ENCODE data around the gene RNF212. TPM values are rescaled to one million over a fixed set of nuclear protein-coding genes. Genes with fewer than 3 reads are reported as not detected.
"Not testable (repeated sequence)": the region's sequence is repeated elsewhere in the genome, so short reads cannot be mapped to it uniquely, and the experiment has no call there.

The RNF212 gene
- total and polyA plus RNA-seq, 2 donors = 4.0 to 4.2 TPM

GRCh38 chr4:1133033-1133432 is 19.7 kb upstream of the RNF212 start:
- DNase-seq (ENCODE audit: extremely low spot score) = no peak
- H3K4me3 ChIP-seq (ENCODE audit: low read depth, low read length) = no peak overlapping the region
- no peaks in the 10 kb centered on the region for H3K4me1 ChIP-seq (ENCODE audit: insufficient read depth)
- no peaks in the 10 kb centered on the region for H3K36me3 ChIP-seq (ENCODE audit: insufficient read depth)
- 54% methylated on average over 8 of the region's 8 CpGs for WGBS
- no peak overlapping the region for H3K27ac ChIP-seq (ENCODE audit: low read depth)

GRCh38 chr4:1130316-1131186 is 17.2 kb upstream of the RNF212 start:
- DNase-seq (ENCODE audit: extremely low spot score) = peak; percentile 49
- 20% methylated on average over 13 of the region's 13 CpGs for WGBS
- no peak overlapping the region for H3K27ac ChIP-seq (ENCODE audit: low read depth)
- no peak overlapping the region for H3K4me3 ChIP-seq (ENCODE audit: low read depth, low read length)
- no peaks in the 10 kb centered on the region for H3K36me3 ChIP-seq (ENCODE audit: insufficient read depth)
- no peaks in the 10 kb centered on the region for H3K4me1 ChIP-seq (ENCODE audit: insufficient read depth)

GRCh38 chr4:1126506-1126905 is 13.1 kb upstream of the RNF212 start:
- Histone ChIP-seq H3K4me1 (ENCODE audit: insufficient read depth) (no peaks in the 10 kb centered on the region), H3K27ac (ENCODE audit: low read depth) (no peak overlapping the region), H3K4me3 (ENCODE audit: low read depth, low read length) (no peak overlapping the region), H3K36me3 (ENCODE audit: insufficient read depth) (no peaks in the 10 kb centered on the region)
- WGBS = 21% methylated on average over 1 of the region's 1 CpG
- no peak for DNase-seq (ENCODE audit: extremely low spot score)

GRCh38 chr4:1125466-1125865 is 12.1 kb upstream of the RNF212 start:
- H3K4me1 ChIP-seq (ENCODE audit: insufficient read depth); H3K4me3 ChIP-seq (ENCODE audit: low read depth, low read length); H3K27ac ChIP-seq (ENCODE audit: low read depth); DNase-seq (ENCODE audit: extremely low spot score); H3K36me3 ChIP-seq (ENCODE audit: insufficient read depth): not testable (repeated sequence)
- WGBS = 94% methylated on average over 4 of the region's 4 CpGs

- Histone ChIP-seq H3K4me1 (ENCODE audit: insufficient read depth) (no peaks in the 10 kb centered on the region), H3K4me3 (ENCODE audit: low read depth, low read length) (no peak overlapping the region), H3K36me3 (ENCODE audit: insufficient read depth) (no peaks in the 10 kb centered on the region), H3K27ac (ENCODE audit: low read depth) (no peak overlapping the region)
- WGBS = 80% methylated on average over 4 of the region's 4 CpGs
- DNase-seq (ENCODE audit: extremely low spot score) = no peak
Measured at GRCh38 chr4:1124818-1125217, 11.5 kb upstream of the RNF212 start.

- Histone ChIP-seq H3K36me3 (ENCODE audit: insufficient read depth) (no peaks in the 10 kb centered on the region), H3K4me3 (ENCODE audit: low read depth, low read length) (no peak overlapping the region), H3K27ac (ENCODE audit: low read depth) (no peak overlapping the region), H3K4me1 (ENCODE audit: insufficient read depth) (no peaks in the 10 kb centered on the region)
- no peak for DNase-seq (ENCODE audit: extremely low spot score)
- WGBS = 87% methylated on average over 3 of the region's 3 CpGs
Measured at GRCh38 chr4:1122505-1122904, 9.1 kb upstream of the RNF212 start.

GRCh38 chr4:1116838-1117237 is 3.5 kb upstream of the RNF212 start:
- 59% methylated on average over 1 of the region's 1 CpG for WGBS

GRCh38 chr4:1115528-1116293 is 2.3 kb upstream of the RNF212 start:
- Histone ChIP-seq H3K36me3 (ENCODE audit: insufficient read depth) (no peaks in the 10 kb centered on the region), H3K4me3 (ENCODE audit: low read depth, low read length) (no peak overlapping the region), H3K27ac (ENCODE audit: low read depth) (no peak overlapping the region), H3K4me1 (ENCODE audit: insufficient read depth) (no peaks in the 10 kb centered on the region)
- DNase-seq (ENCODE audit: extremely low spot score) = no peak
- WGBS = 81% methylated on average over 8 of the region's 8 CpGs

More at GRCh38 chr4:1116838-1117237, 3.5 kb upstream of the RNF212 start:
- Histone ChIP-seq H3K4me3 (ENCODE audit: low read depth, low read length) (no peak overlapping the region), H3K36me3 (ENCODE audit: insufficient read depth) (no peaks in the 10 kb centered on the region), H3K4me1 (ENCODE audit: insufficient read depth) (no peaks in the 10 kb centered on the region), H3K27ac (ENCODE audit: low read depth) (no peak overlapping the region)
- no peak for DNase-seq (ENCODE audit: extremely low spot score)

- Histone ChIP-seq H3K27ac (ENCODE audit: low read depth) (no peak overlapping the region), H3K36me3 (ENCODE audit: insufficient read depth) (no peaks in the 10 kb centered on the region), H3K4me1 (ENCODE audit: insufficient read depth) (no peaks in the 10 kb centered on the region), H3K4me3 (ENCODE audit: low read depth, low read length) (no peak overlapping the region)
- 79% methylated on average over 24 of the region's 24 CpGs for WGBS
- DNase-seq (ENCODE audit: extremely low spot score) = no peak
Measured at GRCh38 chr4:1112821-1113182, 562 bp downstream of the RNF212 start.

GRCh38 chr4:1112174-1112820 is 1.1 kb downstream of the RNF212 start:
- 69% methylated on average over 27 of the region's 27 CpGs for WGBS
- H3K36me3 ChIP-seq (ENCODE audit: insufficient read depth) = no peaks in the 10 kb centered on the region

GRCh38 chr4:1111259-1111809 is 2.0 kb downstream of the RNF212 start:
- no peak for DNase-seq (ENCODE audit: extremely low spot score)
- no peaks in the 10 kb centered on the region for H3K4me1 ChIP-seq (ENCODE audit: insufficient read depth)
- H3K4me3 ChIP-seq (ENCODE audit: low read depth, low read length) = no peak overlapping the region
- 61% methylated on average over 8 of the region's 8 CpGs for WGBS
- no peak overlapping the region for H3K27ac ChIP-seq (ENCODE audit: low read depth)
- no peaks in the 10 kb centered on the region for H3K36me3 ChIP-seq (ENCODE audit: insufficient read depth)

More at GRCh38 chr4:1112174-1112820, 1.1 kb downstream of the RNF212 start:
- H3K4me3 ChIP-seq (ENCODE audit: low read depth, low read length) = no peak overlapping the region
- H3K4me1 ChIP-seq (ENCODE audit: insufficient read depth) = no peaks in the 10 kb centered on the region
- no peak for DNase-seq (ENCODE audit: extremely low spot score)
- H3K27ac ChIP-seq (ENCODE audit: low read depth) = no peak overlapping the region

GRCh38 chr4:1109898-1110506 is 3.4 kb downstream of the RNF212 start:
- Histone ChIP-seq H3K4me1 (ENCODE audit: insufficient read depth) (no peaks in the 10 kb centered on the region), H3K27ac (ENCODE audit: low read depth) (no peak overlapping the region), H3K36me3 (ENCODE audit: insufficient read depth) (no peaks in the 10 kb centered on the region), H3K4me3 (ENCODE audit: low read depth, low read length) (no peak overlapping the region)
- no peak for DNase-seq (ENCODE audit: extremely low spot score)
- WGBS = 52% methylated on average over 8 of the region's 8 CpGs

- no peaks in the 10 kb centered on the region for H3K4me1 ChIP-seq (ENCODE audit: insufficient read depth)
- WGBS = 73% methylated on average over 2 of the region's 2 CpGs
- no peak overlapping the region for H3K4me3 ChIP-seq (ENCODE audit: low read depth, low read length)
- no peaks in the 10 kb centered on the region for H3K36me3 ChIP-seq (ENCODE audit: insufficient read depth)
- no peak for DNase-seq (ENCODE audit: extremely low spot score)
- no peak overlapping the region for H3K27ac ChIP-seq (ENCODE audit: low read depth)
Measured at GRCh38 chr4:1109333-1109732, 4.0 kb downstream of the RNF212 start.
